WTC11 (cell line): Measurements from ENCODE around the gene RIPOR3. TPM values are rescaled to one million over a fixed set of nuclear protein-coding genes. Genes with fewer than 3 reads are reported as not detected.
"Not testable (repeated sequence)": the region's sequence is repeated elsewhere in the genome, so short reads cannot be mapped to it uniquely, and the experiment has no call there.

Source experiments
- ATAC-seq: fragments of 200-7000 bp; cut with Tn5 transposase; 2 replicates; pipeline ENCODE4 v1.10.0; 2021; ENCODE audit warnings: mild to moderate bottlenecking, moderate library complexity
- CTCF ChIA-PET: fragments of 300-600 bp; sonication (Branson Sonifier 250); formaldehyde crosslinking; loops from one replicate; lab custom pipeline; 2021; ENCODE audit warnings: antibody characterized with exemption; lab: Charles Lee
- POLR2A ChIA-PET: fragments of 350-600 bp; sonication (Branson Sonifier 250); formaldehyde crosslinking; loops from one replicate; lab custom pipeline; 2021; ENCODE audit warnings: antibody characterized with exemption; lab: Charles Lee
- DNase-seq: peaks from one replicate; pipeline ENCODE4 v3.0.0; 2021; ENCODE audit warnings: low spot score
- H3K27ac Mint-ChIP-seq: 2 replicates; pipeline ENCODE4 v1.8.0; 2021; ENCODE audit warnings: mixed read lengths
- H3K27me3 Mint-ChIP-seq: 2 replicates; pipeline ENCODE4 v1.8.0; 2021; ENCODE audit warnings: low read depth, mild to moderate bottlenecking, moderate library complexity, mixed read lengths
- H3K36me3 Mint-ChIP-seq: 2 replicates; pipeline ENCODE4 v1.8.0; 2021; ENCODE audit warnings: mixed read lengths
- H3K4me1 Mint-ChIP-seq: 2 replicates; pipeline ENCODE4 v1.8.0; 2022; ENCODE audit warnings: mixed read lengths
- H3K4me3 Mint-ChIP-seq: 2 replicates; pipeline ENCODE4 v1.8.0; 2021; ENCODE audit warnings: mild to moderate bottlenecking, moderate library complexity, mixed read lengths
- H3K9me3 Mint-ChIP-seq: 2 replicates; pipeline ENCODE4 v1.8.0; 2021; ENCODE audit warnings: mixed read lengths
- AFF4 ChIP-seq: sonication (generic); formaldehyde crosslinking; IDR thresholded peaks from 2 replicates; pipeline ENCODE4 v1.8.1; 2023; ENCODE audit warnings: mild to moderate bottlenecking, missing genetic modification reagents, borderline replicate concordance
- CREB1 ChIP-seq: sonication (generic); formaldehyde crosslinking; IDR thresholded peaks from 2 replicates; pipeline ENCODE4 v1.8.0; 2023; ENCODE audit warnings: mild to moderate bottlenecking, missing genetic modification reagents
- GABPB1 ChIP-seq: sonication (generic); formaldehyde crosslinking; IDR thresholded peaks from 2 replicates; pipeline ENCODE4 v1.8.1; 2023; ENCODE audit warnings: mild to moderate bottlenecking, missing genetic modification reagents
- HMGXB4 ChIP-seq: sonication (generic); formaldehyde crosslinking; IDR thresholded peaks from 2 replicates; pipeline ENCODE4 v1.8.1; 2023; ENCODE audit warnings: mild to moderate bottlenecking, moderate library complexity, missing genetic modification reagents
- KAT7 ChIP-seq: sonication (generic); formaldehyde crosslinking; IDR thresholded peaks from 2 replicates; pipeline ENCODE4 v1.8.1; 2023; ENCODE audit warnings: missing genetic modification reagents, mild to moderate bottlenecking, borderline replicate concordance
- NFE2L1 ChIP-seq: sonication (generic); formaldehyde crosslinking; IDR thresholded peaks from 2 replicates; pipeline ENCODE4 v1.8.1; 2023; ENCODE audit warnings: missing genetic modification reagents
- RELA ChIP-seq: sonication (generic); formaldehyde crosslinking; IDR thresholded peaks from 2 replicates; pipeline ENCODE4 v1.8.1; 2022; ENCODE audit warnings: missing genetic modification reagents, mild to moderate bottlenecking, borderline replicate concordance
- TCF7 ChIP-seq: sonication (generic); formaldehyde crosslinking; IDR thresholded peaks from 2 replicates; pipeline ENCODE4 v1.8.0; 2022; ENCODE audit warnings: mild to moderate bottlenecking, low read depth, missing genetic modification reagents, moderate library complexity
- ZNF512 ChIP-seq: sonication (generic); formaldehyde crosslinking; IDR thresholded peaks from 2 replicates; pipeline ENCODE4 v1.8.1; 2022; ENCODE audit warnings: missing genetic modification reagents, borderline replicate concordance
- ZSCAN18 ChIP-seq: fragments of 250-450 bp; sonication (Bioruptor Pico); IDR thresholded peaks from 2 replicates; pipeline ENCODE4 v2.1.2; 2022; ENCODE audit warnings: mild to moderate bottlenecking, moderate library complexity
- total RNA-seq: library from RNA; stranded (reverse); gene quantifications from 3 replicates; pipeline ENCODE4 v1.2.3, GENCODE V29; 2021

The RIPOR3 gene
- total RNA-seq, 1 experiment from 2014 or later: 6.5 TPM

- Mint-ChIP-seq H3K9me3 (no peaks in the 10 kb centered on the region), H3K4me3 (no peak overlapping the region), H3K36me3 (no peaks in the 10 kb centered on the region), H3K27ac (no peak overlapping the region), H3K4me1 (peaks cover 41% of the 10 kb centered on the region), H3K27me3 (no peaks in the 10 kb centered on the region; the same call in none of the 2 replicates)
- DNase-seq: no peak
- POLR2A ChIA-PET: no interaction called here
- TF ChIP-seq NFE2L1: no peak
- no peak for TF ChIP-seq KAT7
- no peak for TF ChIP-seq RELA (CRISPR knock-in tag)
- TF ChIP-seq GABPB1 (CRISPR knock-in tag): peak; percentile 60; the same call in 1 of the 2 replicates
- CTCF ChIA-PET: interaction anchor here (3.1 kb wide), 1 partner anchor 89 kb away, joined by 64 read pairs; no protein-coding TSS in a partner anchor
- ATAC-seq: no peak
These were observed 24.4 kb upstream of the RIPOR3 start for GRCh38 chr20:50715694-50716093.

GRCh38 chr20:50714426-50714825, 23.1 kb upstream of the RIPOR3 start:
- H3K36me3 Mint-ChIP-seq, H3K27me3 Mint-ChIP-seq, ATAC-seq, H3K4me3 Mint-ChIP-seq, DNase-seq, H3K27ac Mint-ChIP-seq, H3K9me3 Mint-ChIP-seq: not testable (repeated sequence)
- ChIA-PET CTCF (interaction anchor here (1.1 to 4.6 kb wide), 19 partner anchors 9 to 156 kb away, joined by 4 to 64 read pairs (median 8); partner anchors contain the start of gene RIPOR3), POLR2A (interaction anchor here (1.1 kb wide), 1 partner anchor 88 kb away, joined by 5 read pairs; no protein-coding TSS in a partner anchor)
- peaks cover 39% of the 10 kb centered on the region for H3K4me1 Mint-ChIP-seq

- Mint-ChIP-seq H3K27ac (peak overlapping the region; percentile 55; the same call in 1 of the 2 replicates), H3K36me3 (no peaks in the 10 kb centered on the region), H3K4me3 (no peak overlapping the region), H3K4me1 (peaks cover 37% of the 10 kb centered on the region), H3K9me3 (no peaks in the 10 kb centered on the region), H3K27me3 (no peaks in the 10 kb centered on the region; the same call in none of the 2 replicates)
- TF ChIP-seq ZNF512: no peak
- TF ChIP-seq AFF4: no peak
- no peak for TF ChIP-seq HMGXB4 (CRISPR knock-in tag)
- no peak for TF ChIP-seq TCF7 (CRISPR knock-in tag)
- no peak for TF ChIP-seq CREB1 (CRISPR knock-in tag)
- TF ChIP-seq KAT7: no peak
- no peak for TF ChIP-seq ZSCAN18 (CRISPR knock-in tag)
- ChIA-PET POLR2A (interaction anchor here (0.7 to 1.1 kb wide), 3 partner anchors 11 to 88 kb away, joined by 3 to 5 read pairs (median 3); no protein-coding TSS in a partner anchor), CTCF (interaction anchor here (0.6 to 4.6 kb wide), 35 partner anchors 9 to 157 kb away, joined by 3 to 64 read pairs (median 5); partner anchors contain the start of genes BCAS4, PARD6B and RIPOR3)
- ATAC-seq: peak; percentile 73
- DNase-seq: peak; percentile 35
These were observed 22.3 kb upstream of the RIPOR3 start for GRCh38 chr20:50713657-50714101.
